Loucy (cell line): Measurements from ENCODE around the gene MYMK.

ENCODE experiments used
- H2AFZ ChIP-seq: fragments of 200-600 bp; sonication (generic); 2 replicates; pipeline ENCODE4 v1.6.0; 2016; ENCODE audit warnings: antibody characterized with exemption, mild to moderate bottlenecking, low read length, moderate library complexity
- H3F3A ChIP-seq: fragments of 200-600 bp; 2 replicates; pipeline ENCODE4 v1.6.0; 2016; ENCODE audit warnings: antibody characterized with exemption, low read depth, mild to moderate bottlenecking
- H3K27me3 ChIP-seq: fragments of 200-600 bp; sonication (generic); 2 replicates; pipeline ENCODE4 v1.6.1; 2014; ENCODE audit warnings: low read length, mild to moderate bottlenecking; ENCODE audit not compliant: insufficient read depth, poor library complexity, severe bottlenecking
- H3K36me3 ChIP-seq: fragments of 200-600 bp; sonication (generic); 2 replicates; pipeline ENCODE4 v1.6.1; 2016; ENCODE audit warnings: low read length; ENCODE audit not compliant: insufficient read depth
- H3K4me1 ChIP-seq: fragments of 200-600 bp; sonication (generic); 2 replicates; pipeline ENCODE4 v1.5.1; 2014; ENCODE audit warnings: low read length, mild to moderate bottlenecking; ENCODE audit not compliant: insufficient read depth, poor library complexity, severe bottlenecking
- H3K4me2 ChIP-seq: fragments of 200-600 bp; sonication (generic); 2 replicates; pipeline ENCODE4 v1.6.0; 2014; ENCODE audit warnings: antibody characterized with exemption, low read length, low read depth, mild to moderate bottlenecking; ENCODE audit not compliant: poor library complexity, severe bottlenecking
- H3K4me3 ChIP-seq: fragments of 200-600 bp; sonication (generic); 2 replicates; pipeline ENCODE4 v1.5.1; 2014; ENCODE audit warnings: low read length, mild to moderate bottlenecking, mixed read lengths; ENCODE audit not compliant: poor library complexity, severe bottlenecking
- H3K79me2 ChIP-seq: fragments of 200-600 bp; sonication (generic); 2 replicates; pipeline ENCODE4 v1.6.1; 2014; ENCODE audit warnings: low read length; ENCODE audit not compliant: insufficient read depth
- H3K9ac ChIP-seq: fragments of 200-600 bp; sonication (generic); 2 replicates; pipeline ENCODE4 v1.6.0; 2014; ENCODE audit warnings: mild to moderate bottlenecking, low read depth, low read length, moderate library complexity; ENCODE audit not compliant: poor library complexity, severe bottlenecking
- H3K9me2 ChIP-seq: fragments of 200-600 bp; sonication (generic); replicated peaks from 2 replicates; pipeline ENCODE4 v1.6.1; 2016; ENCODE audit warnings: low read depth, low read length, mixed read lengths
- H3K9me3 ChIP-seq: fragments of 200-600 bp; sonication (generic); 2 replicates; pipeline ENCODE4 v1.6.1; 2014; ENCODE audit warnings: mild to moderate bottlenecking, antibody characterized with exemption, low read length, low read depth; ENCODE audit not compliant: insufficient read depth
- H4K20me1 ChIP-seq: fragments of 200-600 bp; sonication (generic); 2 replicates; pipeline ENCODE4 v1.6.0; 2014; ENCODE audit warnings: antibody characterized with exemption, low read length, mild to moderate bottlenecking; ENCODE audit not compliant: insufficient read depth, poor library complexity, severe bottlenecking
- CTCF ChIP-seq: fragments of 200-600 bp; sonication (generic); conservative IDR thresholded peaks from 2 replicates; pipeline ENCODE4 v1.5.1; 2014; ENCODE audit warnings: mild to moderate bottlenecking, antibody characterized with exemption, low read length
- EZH2phosphoT487 ChIP-seq: fragments of 200-600 bp; IDR thresholded peaks from 2 replicates; pipeline ENCODE4 v1.6.1; 2018; ENCODE audit warnings: antibody characterized with exemption, mild to moderate bottlenecking, moderate library complexity, borderline replicate concordance

Gene MYMK

GRCh38 chr9:133551446-133551845 is 26.7 kb upstream of the MYMK start:
- peaks cover 7% of the 10 kb centered on the region for H3K4me1 ChIP-seq
- no peaks in the 10 kb centered on the region for H4K20me1 ChIP-seq
- no peaks in the 10 kb centered on the region for H3K9me2 ChIP-seq
- no peak for TF ChIP-seq EZH2phosphoT487
- TF ChIP-seq CTCF, result no peak
- no peaks in the 10 kb centered on the region for H3K36me3 ChIP-seq
- H3K9ac ChIP-seq, result no peak overlapping the region
- no peaks in the 10 kb centered on the region for H3K27me3 ChIP-seq
- H3F3A ChIP-seq, result no peaks in the 10 kb centered on the region
- H3K4me2 ChIP-seq, result no peak overlapping the region
- no peak overlapping the region for H3K4me3 ChIP-seq
- H2AFZ ChIP-seq, result no peak overlapping the region
- no peaks in the 10 kb centered on the region for H3K79me2 ChIP-seq
- H3K9me3 ChIP-seq, result no peaks in the 10 kb centered on the region

GRCh38 chr9:133547116-133547515 is 22.4 kb upstream of the MYMK start:
- H3K27me3 ChIP-seq, result no peaks in the 10 kb centered on the region

GRCh38 chr9:133546287-133546680 is 21.5 kb upstream of the MYMK start:
- Histone ChIP-seq H2AFZ (no peak overlapping the region), H4K20me1 (no peaks in the 10 kb centered on the region), H3K79me2 (no peaks in the 10 kb centered on the region), H3K36me3 (no peaks in the 10 kb centered on the region), H3K9me2 (no peaks in the 10 kb centered on the region), H3K9ac (no peak overlapping the region), H3K27me3 (no peaks in the 10 kb centered on the region), H3F3A (no peaks in the 10 kb centered on the region), H3K9me3 (no peaks in the 10 kb centered on the region), H3K4me2 (no peak overlapping the region), H3K4me1 (no peaks in the 10 kb centered on the region), H3K4me3 (no peak overlapping the region)
- no peak for TF ChIP-seq CTCF
- TF ChIP-seq EZH2phosphoT487, result no peak

More at GRCh38 chr9:133547116-133547515, 22.4 kb upstream of the MYMK start:
- no peak overlapping the region for H3K4me3 ChIP-seq
- no peaks in the 10 kb centered on the region for H3K79me2 ChIP-seq
- no peak for TF ChIP-seq CTCF
- TF ChIP-seq EZH2phosphoT487, result no peak
- H3F3A ChIP-seq, result no peaks in the 10 kb centered on the region
- H3K4me2 ChIP-seq, result no peak overlapping the region
- H3K9me2 ChIP-seq, result no peaks in the 10 kb centered on the region
- no peaks in the 10 kb centered on the region for H3K4me1 ChIP-seq
- no peaks in the 10 kb centered on the region for H3K9me3 ChIP-seq
- H4K20me1 ChIP-seq, result no peaks in the 10 kb centered on the region
- H3K9ac ChIP-seq, result no peak overlapping the region
- no peaks in the 10 kb centered on the region for H3K36me3 ChIP-seq
- H2AFZ ChIP-seq, result no peak overlapping the region
